ENCODE data around the gene SEPTIN7.

- TF ChIP-seq, protein P1, sequence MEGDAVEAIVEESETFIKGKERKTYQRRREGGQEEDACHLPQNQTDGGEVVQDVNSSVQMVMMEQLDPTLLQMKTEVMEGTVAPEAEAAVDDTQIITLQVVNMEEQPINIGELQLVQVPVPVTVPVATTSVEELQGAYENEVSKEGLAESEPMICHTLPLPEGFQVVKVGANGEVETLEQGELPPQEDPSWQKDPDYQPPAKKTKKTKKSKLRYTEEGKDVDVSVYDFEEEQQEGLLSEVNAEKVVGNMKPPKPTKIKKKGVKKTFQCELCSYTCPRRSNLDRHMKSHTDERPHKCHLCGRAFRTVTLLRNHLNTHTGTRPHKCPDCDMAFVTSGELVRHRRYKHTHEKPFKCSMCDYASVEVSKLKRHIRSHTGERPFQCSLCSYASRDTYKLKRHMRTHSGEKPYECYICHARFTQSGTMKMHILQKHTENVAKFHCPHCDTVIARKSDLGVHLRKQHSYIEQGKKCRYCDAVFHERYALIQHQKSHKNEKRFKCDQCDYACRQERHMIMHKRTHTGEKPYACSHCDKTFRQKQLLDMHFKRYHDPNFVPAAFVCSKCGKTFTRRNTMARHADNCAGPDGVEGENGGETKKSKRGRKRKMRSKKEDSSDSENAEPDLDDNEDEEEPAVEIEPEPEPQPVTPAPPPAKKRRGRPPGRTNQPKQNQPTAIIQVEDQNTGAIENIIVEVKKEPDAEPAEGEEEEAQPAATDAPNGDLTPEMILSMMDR (IDR thresholded peaks at IDR 0.05) = no peak
- TF ChIP-seq POLR2A (IDR thresholded peaks at IDR 0.05) = no peak
These were observed 3.5 kb upstream of the SEPTIN7 start for GRCh38 chr7:35797311-35797710.
